ENCODE results near the gene IGSF9. TPM values are rescaled to one million over a fixed set of nuclear protein-coding genes. Genes with fewer than 3 reads are reported as not detected.

The IGSF9 gene
- polyA plus RNA-seq, 1 donor from 2014 or later, result 11.8 TPM

DNA sequence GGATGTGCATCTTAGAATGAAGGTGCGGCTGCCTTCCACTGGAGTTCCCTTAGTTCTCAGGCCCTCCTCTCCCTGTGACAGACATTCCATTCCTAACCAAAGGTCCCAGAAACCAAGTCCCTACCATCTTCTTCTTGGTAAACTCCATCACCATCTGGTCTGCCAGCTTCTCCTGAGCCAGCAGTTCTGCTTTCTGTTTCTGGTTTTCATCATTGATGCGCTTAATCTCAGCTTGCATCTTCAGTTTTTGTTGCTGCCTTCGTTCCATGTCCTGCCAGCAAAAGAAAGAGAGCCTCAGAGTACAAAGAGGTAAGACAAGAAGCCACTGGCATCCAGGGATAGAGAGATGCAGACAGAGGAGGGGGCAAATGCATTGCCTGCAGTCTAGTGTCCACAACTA is 65.0 kb downstream of the IGSF9 start:
- Histone ChIP-seq H3F3A (ENCODE audit: insufficient read depth, low read length, poor library complexity, severe bottlenecking) (no peaks in the 10 kb centered on the region), H3K4me3 (ENCODE audit: low read length) (no peak overlapping the region), H3K9ac (ENCODE audit: low read length) (no peak overlapping the region), H3K4me2 (ENCODE audit: low read length) (no peak overlapping the region), H3K9me3 (ENCODE audit: low read length) (no peaks in the 10 kb centered on the region), H4K20me1 (ENCODE audit: insufficient read depth) (no peaks in the 10 kb centered on the region), H3K79me2 (replicated peaks; ENCODE audit: insufficient read depth, low read length) (no peaks in the 10 kb centered on the region), H3K27me3 (ENCODE audit: insufficient read depth, low read depth, low read length) (no peaks in the 10 kb centered on the region), H2AFZ (ENCODE audit: low read depth, low read length) (no peak overlapping the region), H3K27ac (ENCODE audit: low read length) (no peak overlapping the region), H3K36me3 (ENCODE audit: insufficient read depth, low read length) (no peaks in the 10 kb centered on the region), H3K9me2 (ENCODE audit: insufficient read depth, low read length) (no peaks in the 10 kb centered on the region)
- TF ChIP-seq, protein P1, sequence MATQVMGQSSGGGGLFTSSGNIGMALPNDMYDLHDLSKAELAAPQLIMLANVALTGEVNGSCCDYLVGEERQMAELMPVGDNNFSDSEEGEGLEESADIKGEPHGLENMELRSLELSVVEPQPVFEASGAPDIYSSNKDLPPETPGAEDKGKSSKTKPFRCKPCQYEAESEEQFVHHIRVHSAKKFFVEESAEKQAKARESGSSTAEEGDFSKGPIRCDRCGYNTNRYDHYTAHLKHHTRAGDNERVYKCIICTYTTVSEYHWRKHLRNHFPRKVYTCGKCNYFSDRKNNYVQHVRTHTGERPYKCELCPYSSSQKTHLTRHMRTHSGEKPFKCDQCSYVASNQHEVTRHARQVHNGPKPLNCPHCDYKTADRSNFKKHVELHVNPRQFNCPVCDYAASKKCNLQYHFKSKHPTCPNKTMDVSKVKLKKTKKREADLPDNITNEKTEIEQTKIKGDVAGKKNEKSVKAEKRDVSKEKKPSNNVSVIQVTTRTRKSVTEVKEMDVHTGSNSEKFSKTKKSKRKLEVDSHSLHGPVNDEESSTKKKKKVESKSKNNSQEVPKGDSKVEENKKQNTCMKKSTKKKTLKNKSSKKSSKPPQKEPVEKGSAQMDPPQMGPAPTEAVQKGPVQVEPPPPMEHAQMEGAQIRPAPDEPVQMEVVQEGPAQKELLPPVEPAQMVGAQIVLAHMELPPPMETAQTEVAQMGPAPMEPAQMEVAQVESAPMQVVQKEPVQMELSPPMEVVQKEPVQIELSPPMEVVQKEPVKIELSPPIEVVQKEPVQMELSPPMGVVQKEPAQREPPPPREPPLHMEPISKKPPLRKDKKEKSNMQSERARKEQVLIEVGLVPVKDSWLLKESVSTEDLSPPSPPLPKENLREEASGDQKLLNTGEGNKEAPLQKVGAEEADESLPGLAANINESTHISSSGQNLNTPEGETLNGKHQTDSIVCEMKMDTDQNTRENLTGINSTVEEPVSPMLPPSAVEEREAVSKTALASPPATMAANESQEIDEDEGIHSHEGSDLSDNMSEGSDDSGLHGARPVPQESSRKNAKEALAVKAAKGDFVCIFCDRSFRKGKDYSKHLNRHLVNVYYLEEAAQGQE (IDR thresholded peaks at IDR 0.05; ENCODE audit: borderline replicate concordance), result no peak
- TF ChIP-seq EZH2 (IDR thresholded peaks at IDR 0.05; ENCODE audit: borderline replicate concordance, insufficient read depth, low read length, poor library complexity, severe bottlenecking), result no peak
- TF ChIP-seq POLR2AphosphoS5 (IDR thresholded peaks at IDR 0.05), result no peak
- TF ChIP-seq, protein P2, sequence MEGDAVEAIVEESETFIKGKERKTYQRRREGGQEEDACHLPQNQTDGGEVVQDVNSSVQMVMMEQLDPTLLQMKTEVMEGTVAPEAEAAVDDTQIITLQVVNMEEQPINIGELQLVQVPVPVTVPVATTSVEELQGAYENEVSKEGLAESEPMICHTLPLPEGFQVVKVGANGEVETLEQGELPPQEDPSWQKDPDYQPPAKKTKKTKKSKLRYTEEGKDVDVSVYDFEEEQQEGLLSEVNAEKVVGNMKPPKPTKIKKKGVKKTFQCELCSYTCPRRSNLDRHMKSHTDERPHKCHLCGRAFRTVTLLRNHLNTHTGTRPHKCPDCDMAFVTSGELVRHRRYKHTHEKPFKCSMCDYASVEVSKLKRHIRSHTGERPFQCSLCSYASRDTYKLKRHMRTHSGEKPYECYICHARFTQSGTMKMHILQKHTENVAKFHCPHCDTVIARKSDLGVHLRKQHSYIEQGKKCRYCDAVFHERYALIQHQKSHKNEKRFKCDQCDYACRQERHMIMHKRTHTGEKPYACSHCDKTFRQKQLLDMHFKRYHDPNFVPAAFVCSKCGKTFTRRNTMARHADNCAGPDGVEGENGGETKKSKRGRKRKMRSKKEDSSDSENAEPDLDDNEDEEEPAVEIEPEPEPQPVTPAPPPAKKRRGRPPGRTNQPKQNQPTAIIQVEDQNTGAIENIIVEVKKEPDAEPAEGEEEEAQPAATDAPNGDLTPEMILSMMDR (IDR thresholded peaks at IDR 0.05; ENCODE audit: poor library complexity, severe bottlenecking), result no peak

DNA sequence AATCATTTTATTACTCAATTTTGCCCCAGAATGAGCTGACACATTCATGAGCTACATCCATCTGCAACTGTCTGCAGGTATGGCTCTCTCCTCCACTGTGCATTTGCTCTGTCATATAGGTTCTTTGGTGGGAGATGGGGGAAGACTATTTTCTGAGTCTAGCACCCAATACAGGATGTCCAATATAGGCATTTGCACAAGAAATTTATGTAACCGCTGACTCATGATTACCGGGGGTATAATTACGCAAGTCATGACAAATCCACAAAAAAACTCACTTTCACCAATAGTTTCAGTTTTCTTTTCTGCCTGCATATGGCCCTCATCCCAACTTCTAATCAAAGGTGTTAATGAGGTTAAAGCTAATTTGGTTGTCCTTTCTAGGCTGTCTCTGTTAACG is 65.4 kb downstream of the IGSF9 start:
- Histone ChIP-seq H3K79me2 (replicated peaks; ENCODE audit: insufficient read depth, low read length) (no peaks in the 10 kb centered on the region), H3F3A (ENCODE audit: insufficient read depth, low read length, poor library complexity, severe bottlenecking) (no peaks in the 10 kb centered on the region), H3K4me2 (ENCODE audit: low read length) (no peak overlapping the region), H3K27ac (ENCODE audit: low read length) (no peak overlapping the region), H4K20me1 (ENCODE audit: insufficient read depth) (no peaks in the 10 kb centered on the region), H2AFZ (ENCODE audit: low read depth, low read length) (no peak overlapping the region), H3K9ac (ENCODE audit: low read length) (no peak overlapping the region), H3K27me3 (ENCODE audit: insufficient read depth, low read depth, low read length) (no peaks in the 10 kb centered on the region), H3K9me3 (ENCODE audit: low read length) (no peaks in the 10 kb centered on the region), H3K36me3 (ENCODE audit: insufficient read depth, low read length) (no peaks in the 10 kb centered on the region), H3K4me3 (ENCODE audit: low read length) (no peak overlapping the region), H3K9me2 (ENCODE audit: insufficient read depth, low read length) (no peaks in the 10 kb centered on the region)
- TF ChIP-seq MXI1 (conservative IDR thresholded peaks at IDR 0.05; ENCODE audit: poor library complexity, severe bottlenecking) (no peak), SMC3 (conservative IDR thresholded peaks at IDR 0.05; ENCODE audit: poor library complexity) (no peak), TAF1 (IDR thresholded peaks at IDR 0.05; ENCODE audit: low read depth) (no peak), RAD21 (conservative IDR thresholded peaks at IDR 0.05) (no peak), POLR2AphosphoS5 (IDR thresholded peaks at IDR 0.05) (no peak), EP300 (conservative IDR thresholded peaks at IDR 0.05; ENCODE audit: poor library complexity, severe bottlenecking) (no peak), EZH2 (IDR thresholded peaks at IDR 0.05; ENCODE audit: borderline replicate concordance, insufficient read depth, low read length, poor library complexity, severe bottlenecking) (no peak)
- TF ChIP-seq, protein P1 (IDR thresholded peaks at IDR 0.05; ENCODE audit: borderline replicate concordance), result no peak
- TF ChIP-seq, protein P2 (IDR thresholded peaks at IDR 0.05; ENCODE audit: poor library complexity, severe bottlenecking), result no peak

Data from neural cell (in vitro differentiated cells).